Right atrium auricular region (tissue), 2 donors: ENCODE measurements around the gene WDFY3. TPM values are rescaled to one million over a fixed set of nuclear protein-coding genes. Genes with fewer than 3 reads are reported as not detected.

Experiments used
- DNase-seq: peaks from one replicate; pipeline ENCODE4 v3.0.0-alpha.2; 2019; ENCODE audit warnings: low spot score
- H3K27ac ChIP-seq, 2 donors: fragments of 200-600 bp; sonication (generic); 1 replicate in 1 of 2; 2 replicates in 1 of 2; pipeline ENCODE4 v1.5.1; 2016 to 2019
- H3K27me3 ChIP-seq, 2 donors: fragments of 200-600 bp; sonication (generic); one replicate each; pipeline versions ENCODE4 v1.5.1 to v1.6.0; 2017 to 2019
- H3K36me3 ChIP-seq: fragments of 200-600 bp; sonication (generic); one replicate; pipeline ENCODE4 v1.5.1; 2016
- H3K4me1 ChIP-seq, 2 donors: fragments of 200-600 bp; sonication (generic); one replicate each; pipeline versions ENCODE4 v1.5.1 to v1.6.0; 2017 to 2019
- H3K4me3 ChIP-seq, 2 donors: fragments of 200-600 bp; sonication (generic); 1 replicate in 1 of 2; 2 replicates in 1 of 2; pipeline ENCODE4 v1.5.1; 2017 to 2019; ENCODE audit warnings: mild to moderate bottlenecking in 1 of 2, moderate library complexity in 1 of 2
- H3K9me3 ChIP-seq, 2 donors: fragments of 200-600 bp; sonication (generic); one replicate each; pipeline ENCODE4 v1.5.1; 2019
- total RNA-seq, 2 donors: library from RNA; depleted of rRNA; stranded (reverse); fragments of >200 nt; gene quantifications; one replicate each; pipeline ENCODE4 v1.1.0, GENCODE V29; 2016
- TF ChIP-seq, protein P1 (sequence below), 2 donors: fragments of 200-600 bp; sonication (generic); IDR thresholded peaks; one replicate each; pipeline ENCODE4 v1.5.1; 2019; ENCODE audit warnings: antibody characterized with exemption in 2 of 2

The WDFY3 gene
- total RNA-seq, 2 donors from 2014 or later, result 27.6 to 40.0 TPM

DNA sequence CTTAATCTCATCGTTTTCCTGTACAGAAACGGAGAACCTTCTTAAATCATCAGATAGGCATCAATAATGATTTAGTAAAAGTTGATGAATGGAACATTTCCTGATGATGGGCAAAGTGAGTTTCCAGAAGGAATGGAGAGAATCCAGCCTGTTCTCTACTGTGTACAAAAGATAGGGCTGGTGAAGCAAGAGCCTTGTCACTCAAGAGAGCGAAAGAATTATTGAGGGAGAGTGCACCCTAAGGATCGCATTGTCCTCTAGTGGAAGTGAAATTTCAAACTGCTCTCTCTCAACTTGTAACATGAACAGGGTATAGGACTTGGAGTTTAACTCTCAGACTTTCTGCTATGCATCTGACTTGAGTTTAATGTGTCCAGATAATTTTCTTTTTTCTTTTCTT lies 314.0 kb downstream of the WDFY3 start:
- Histone ChIP-seq H3K27ac (no peak overlapping the region), H3K4me3 (no peak overlapping the region), H3K36me3 (no peaks in the 10 kb centered on the region), H3K27me3 (no peaks in the 10 kb centered on the region), H3K4me1 (no peaks in the 10 kb centered on the region), H3K9me3 (no peaks in the 10 kb centered on the region)
- DNase-seq, result no peak
- TF ChIP-seq, protein P1, sequence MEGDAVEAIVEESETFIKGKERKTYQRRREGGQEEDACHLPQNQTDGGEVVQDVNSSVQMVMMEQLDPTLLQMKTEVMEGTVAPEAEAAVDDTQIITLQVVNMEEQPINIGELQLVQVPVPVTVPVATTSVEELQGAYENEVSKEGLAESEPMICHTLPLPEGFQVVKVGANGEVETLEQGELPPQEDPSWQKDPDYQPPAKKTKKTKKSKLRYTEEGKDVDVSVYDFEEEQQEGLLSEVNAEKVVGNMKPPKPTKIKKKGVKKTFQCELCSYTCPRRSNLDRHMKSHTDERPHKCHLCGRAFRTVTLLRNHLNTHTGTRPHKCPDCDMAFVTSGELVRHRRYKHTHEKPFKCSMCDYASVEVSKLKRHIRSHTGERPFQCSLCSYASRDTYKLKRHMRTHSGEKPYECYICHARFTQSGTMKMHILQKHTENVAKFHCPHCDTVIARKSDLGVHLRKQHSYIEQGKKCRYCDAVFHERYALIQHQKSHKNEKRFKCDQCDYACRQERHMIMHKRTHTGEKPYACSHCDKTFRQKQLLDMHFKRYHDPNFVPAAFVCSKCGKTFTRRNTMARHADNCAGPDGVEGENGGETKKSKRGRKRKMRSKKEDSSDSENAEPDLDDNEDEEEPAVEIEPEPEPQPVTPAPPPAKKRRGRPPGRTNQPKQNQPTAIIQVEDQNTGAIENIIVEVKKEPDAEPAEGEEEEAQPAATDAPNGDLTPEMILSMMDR (IDR thresholded peaks at IDR 0.05), result no peak

DNA sequence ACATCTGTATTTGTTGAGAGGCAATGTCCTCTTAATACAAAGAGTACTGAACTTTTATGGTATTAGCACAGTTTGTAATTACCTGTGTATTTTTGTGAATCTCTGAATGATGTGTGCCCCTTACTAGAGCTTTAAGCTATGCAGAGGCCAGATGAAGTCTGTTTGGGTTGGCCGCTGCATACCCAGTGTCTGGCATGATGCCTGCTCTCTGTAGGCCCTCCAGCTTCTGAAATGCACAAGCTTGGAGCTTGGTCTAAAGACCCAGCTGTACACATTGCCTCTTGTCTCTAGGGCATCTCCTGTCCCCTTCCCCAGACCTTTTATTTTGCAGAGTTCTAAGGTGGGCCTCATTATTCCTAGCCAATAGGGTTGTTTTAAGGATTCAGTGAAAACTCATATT lies 315.0 kb downstream of the WDFY3 start:
- TF ChIP-seq, protein P1 (IDR thresholded peaks at IDR 0.05), result no peak
- H3K9me3 ChIP-seq, result no peaks in the 10 kb centered on the region

GRCh38 chr4:84648863-84649647 lies 317.4 kb downstream of the WDFY3 start:
- Histone ChIP-seq H3K4me3 (no peak overlapping the region), H3K27ac (no peak overlapping the region), H3K27me3 (no peaks in the 10 kb centered on the region), H3K36me3 (no peaks in the 10 kb centered on the region), H3K4me1 (no peaks in the 10 kb centered on the region), H3K9me3 (no peaks in the 10 kb centered on the region)
- TF ChIP-seq, protein P1 (IDR thresholded peaks at IDR 0.05), result no peak
- no peak for DNase-seq

More for the DNA sequence above, 315.0 kb downstream of the WDFY3 start:
- Histone ChIP-seq H3K27ac (no peak overlapping the region), H3K36me3 (no peaks in the 10 kb centered on the region), H3K4me1 (no peaks in the 10 kb centered on the region), H3K4me3 (no peak overlapping the region), H3K27me3 (no peaks in the 10 kb centered on the region)
- DNase-seq, result no peak

DNA sequence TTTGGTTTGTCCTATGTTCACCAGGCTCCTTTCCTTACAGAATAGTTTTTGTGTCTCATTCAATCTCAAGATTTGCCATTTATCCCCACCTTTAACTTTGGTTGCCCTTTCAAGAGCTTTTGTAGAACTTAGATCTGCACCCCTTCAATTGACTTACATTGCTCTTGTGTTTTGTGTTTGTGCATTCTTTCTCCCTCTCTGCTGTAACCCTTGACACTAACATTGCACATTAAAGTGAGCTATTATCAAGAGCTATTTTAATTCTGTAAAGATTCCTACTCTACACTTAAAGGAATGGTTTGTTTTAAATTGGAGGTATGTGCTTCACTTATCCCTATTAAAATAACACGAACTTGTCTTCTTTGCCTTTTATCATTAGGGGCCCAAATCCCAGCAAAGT lies 318.3 kb downstream of the WDFY3 start:
- DNase-seq, result no peak
- TF ChIP-seq, protein P1 (IDR thresholded peaks at IDR 0.05), result no peak
- H3K27ac ChIP-seq, result no peak overlapping the region
- H3K9me3 ChIP-seq, result no peaks in the 10 kb centered on the region
- no peaks in the 10 kb centered on the region for H3K27me3 ChIP-seq
- no peaks in the 10 kb centered on the region for H3K36me3 ChIP-seq
- no peaks in the 10 kb centered on the region for H3K4me1 ChIP-seq
- H3K4me3 ChIP-seq, result no peak overlapping the region

DNA sequence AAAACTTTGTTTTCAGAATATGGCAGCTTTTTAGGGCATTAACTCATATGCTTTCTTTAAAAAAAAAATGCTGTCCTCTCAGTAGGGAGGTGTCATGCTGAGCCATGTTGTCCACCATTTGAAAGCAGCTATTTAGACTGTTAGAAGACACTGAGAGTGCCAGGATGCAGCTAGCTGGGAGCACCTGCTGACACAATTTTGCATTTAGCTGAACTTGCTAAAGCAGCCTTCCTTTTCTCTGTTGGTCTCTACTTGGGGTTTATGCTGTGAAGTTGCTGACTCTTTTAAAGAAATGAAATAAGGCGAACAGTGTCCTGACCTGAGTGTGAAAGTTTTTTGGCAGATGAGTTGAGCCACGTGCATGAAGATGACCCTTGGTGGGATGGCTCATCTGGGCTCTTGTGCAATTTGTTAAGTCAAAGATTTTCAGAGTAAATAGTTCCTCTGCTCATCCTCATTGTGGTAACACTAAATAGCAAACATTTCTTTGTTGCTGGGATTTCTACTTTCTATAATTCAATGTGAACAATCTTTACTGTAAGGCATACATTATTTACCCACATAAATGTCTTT lies 319.1 kb downstream of the WDFY3 start:
- H3K4me3 ChIP-seq, result no peak overlapping the region
- H3K4me1 ChIP-seq, result no peaks in the 10 kb centered on the region
- H3K27ac ChIP-seq, result no peak overlapping the region
- no peaks in the 10 kb centered on the region for H3K9me3 ChIP-seq
- DNase-seq, result no peak
- TF ChIP-seq, protein P1 (IDR thresholded peaks at IDR 0.05), result no peak
- no peaks in the 10 kb centered on the region for H3K27me3 ChIP-seq
- no peaks in the 10 kb centered on the region for H3K36me3 ChIP-seq
